Loucy (cell line): ENCODE measurements around the gene LRRC4C.

Source experiments
- EZH2phosphoT487 ChIP-seq: fragments of 200-600 bp; IDR thresholded peaks from 2 replicates; pipeline ENCODE4 v1.6.1; 2018; ENCODE audit warnings: antibody characterized with exemption, mild to moderate bottlenecking, moderate library complexity, borderline replicate concordance
- TF ChIP-seq, protein P1 (sequence below): fragments of 200-600 bp; sonication (generic); conservative IDR thresholded peaks from 2 replicates; pipeline ENCODE4 v1.5.1; 2014; ENCODE audit warnings: mild to moderate bottlenecking, antibody characterized with exemption, low read length

DNA sequence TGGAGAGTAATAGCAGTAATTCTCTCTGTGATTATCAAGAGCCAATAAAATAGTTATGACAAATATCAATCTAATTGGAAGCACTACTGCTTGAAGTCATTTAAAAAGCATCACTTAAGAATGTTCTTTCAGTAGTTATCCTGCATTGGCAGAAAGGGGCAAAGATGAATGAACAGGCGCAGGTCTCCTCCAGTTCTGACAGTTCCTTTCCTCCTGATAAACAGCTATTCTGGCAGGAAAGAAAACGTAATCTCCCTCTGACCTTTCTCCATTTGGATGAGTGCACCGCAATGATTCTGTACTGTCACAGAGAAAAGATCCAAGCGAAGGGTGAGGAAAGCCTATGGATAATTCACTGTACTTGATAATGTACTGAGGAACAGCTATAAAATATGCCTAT is 521.5 kb downstream of the LRRC4C start:
- TF ChIP-seq, protein P1, sequence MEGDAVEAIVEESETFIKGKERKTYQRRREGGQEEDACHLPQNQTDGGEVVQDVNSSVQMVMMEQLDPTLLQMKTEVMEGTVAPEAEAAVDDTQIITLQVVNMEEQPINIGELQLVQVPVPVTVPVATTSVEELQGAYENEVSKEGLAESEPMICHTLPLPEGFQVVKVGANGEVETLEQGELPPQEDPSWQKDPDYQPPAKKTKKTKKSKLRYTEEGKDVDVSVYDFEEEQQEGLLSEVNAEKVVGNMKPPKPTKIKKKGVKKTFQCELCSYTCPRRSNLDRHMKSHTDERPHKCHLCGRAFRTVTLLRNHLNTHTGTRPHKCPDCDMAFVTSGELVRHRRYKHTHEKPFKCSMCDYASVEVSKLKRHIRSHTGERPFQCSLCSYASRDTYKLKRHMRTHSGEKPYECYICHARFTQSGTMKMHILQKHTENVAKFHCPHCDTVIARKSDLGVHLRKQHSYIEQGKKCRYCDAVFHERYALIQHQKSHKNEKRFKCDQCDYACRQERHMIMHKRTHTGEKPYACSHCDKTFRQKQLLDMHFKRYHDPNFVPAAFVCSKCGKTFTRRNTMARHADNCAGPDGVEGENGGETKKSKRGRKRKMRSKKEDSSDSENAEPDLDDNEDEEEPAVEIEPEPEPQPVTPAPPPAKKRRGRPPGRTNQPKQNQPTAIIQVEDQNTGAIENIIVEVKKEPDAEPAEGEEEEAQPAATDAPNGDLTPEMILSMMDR, result no peak
- TF ChIP-seq EZH2phosphoT487, result no peak
